ENCODE data around the gene ST13.
"Not testable (repeated sequence)": the region's sequence is repeated elsewhere in the genome, so short reads cannot be mapped to it uniquely, and the experiment has no call there.

Gene ST13

DNA sequence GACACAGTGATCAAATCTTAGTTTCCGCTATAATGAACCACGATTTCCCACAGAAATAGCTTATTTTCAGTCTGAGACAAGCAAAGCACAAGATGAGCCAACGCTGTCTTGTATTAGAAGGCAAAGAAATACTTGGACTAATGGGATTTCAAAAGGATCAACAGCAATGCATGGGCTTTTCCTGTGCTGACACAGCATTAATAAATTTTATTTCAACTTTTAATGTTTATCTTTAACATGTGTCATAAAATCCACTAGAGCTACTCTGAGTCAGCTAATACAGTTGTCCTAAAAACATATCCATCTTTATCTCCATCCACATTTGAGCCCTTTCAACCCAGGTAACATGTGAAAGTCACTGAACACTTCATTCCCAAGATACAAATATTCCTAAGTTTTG is 21.8 kb downstream of the ST13 start:
- no peak for DNase-seq

DNA sequence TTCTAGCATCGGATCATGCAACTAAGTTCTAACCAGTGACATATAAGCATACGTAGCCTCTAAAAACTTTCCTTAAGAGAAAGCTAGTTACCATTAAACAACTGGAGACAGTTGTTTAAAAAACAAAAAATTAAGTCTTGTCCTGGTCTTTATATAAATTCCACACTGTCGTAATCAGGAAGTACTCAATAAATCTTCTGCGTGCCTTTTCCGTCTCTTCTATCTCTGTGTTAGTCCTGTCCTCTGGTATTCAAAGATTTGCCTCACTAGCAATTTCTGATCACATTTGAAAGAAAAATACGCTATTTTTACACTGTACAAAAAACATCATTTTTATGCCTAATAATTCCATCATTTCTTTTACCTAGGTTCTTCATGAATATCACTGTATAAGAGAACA is 27.3 kb downstream of the ST13 start:
- no peak for DNase-seq

DNA sequence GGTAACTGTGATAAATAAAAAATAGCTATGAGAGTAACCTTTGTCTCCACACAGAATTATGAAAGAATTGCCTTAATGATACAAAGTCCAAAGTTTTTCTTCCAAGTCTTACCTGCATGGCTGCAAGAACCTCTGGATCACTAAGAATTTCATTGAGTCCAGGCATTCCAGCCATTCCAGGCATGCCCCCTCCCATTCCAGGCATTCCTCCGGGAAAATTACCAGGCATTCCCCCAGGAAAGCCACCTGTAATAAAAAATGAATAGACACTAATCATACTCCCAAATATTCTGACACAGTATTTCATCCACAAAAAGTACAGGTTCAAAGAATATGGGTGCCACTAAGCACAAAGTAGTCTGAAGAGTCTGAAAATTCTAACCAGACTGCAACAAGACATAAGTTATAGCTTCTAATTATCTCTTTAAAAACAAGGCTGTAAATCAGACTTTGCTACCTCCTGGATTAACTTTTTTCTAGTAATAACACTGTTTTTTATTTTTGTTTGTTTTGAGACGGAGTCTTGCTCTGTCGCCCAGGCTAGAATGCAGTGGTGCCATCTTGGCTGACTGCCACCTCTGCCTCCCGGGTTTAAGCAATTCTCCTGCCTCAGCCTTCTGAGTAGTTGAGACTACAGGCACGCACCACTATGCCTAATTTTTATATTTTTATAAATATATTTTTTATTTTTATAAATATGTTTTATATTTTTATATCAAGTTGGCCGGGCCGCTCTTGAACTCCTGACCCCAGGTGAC is 29.3 kb downstream of the ST13 start:
- DNase-seq, result no peak

GRCh38 chr22:40826292-40826691 is 30.1 kb downstream of the ST13 start:
- not testable (repeated sequence) for DNase-seq

GRCh38 chr22:40823426-40823825 is 33.0 kb downstream of the ST13 start:
- DNase-seq, result no peak

DNA sequence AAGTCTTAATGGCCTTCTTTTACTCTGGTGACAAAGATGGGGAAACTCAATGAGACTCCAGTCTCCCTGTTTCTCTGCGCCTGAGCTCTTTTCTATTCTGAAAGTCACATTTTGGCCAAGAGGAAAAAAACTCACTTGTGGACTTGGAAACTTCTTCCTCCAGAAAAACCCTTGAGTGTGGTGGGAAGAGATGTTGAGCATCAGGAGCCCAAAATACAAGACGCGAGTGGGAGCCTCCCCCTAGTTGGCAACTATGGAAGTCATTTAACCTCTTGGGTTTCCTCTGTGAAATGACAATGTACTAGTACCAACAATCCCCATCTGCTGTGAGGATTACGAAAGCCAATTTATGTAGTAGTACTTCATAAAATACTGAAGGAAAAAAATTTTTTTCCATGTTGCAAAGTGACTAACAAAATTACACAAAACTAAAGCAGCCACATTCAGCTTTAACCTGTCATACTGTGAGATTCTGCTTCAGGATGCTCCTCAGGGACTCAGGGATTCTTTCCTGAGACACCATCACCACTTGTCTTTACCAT is 36.8 kb downstream of the ST13 start:
- peak in 1 of 5 donors; percentile 1 for DNase-seq

DNA sequence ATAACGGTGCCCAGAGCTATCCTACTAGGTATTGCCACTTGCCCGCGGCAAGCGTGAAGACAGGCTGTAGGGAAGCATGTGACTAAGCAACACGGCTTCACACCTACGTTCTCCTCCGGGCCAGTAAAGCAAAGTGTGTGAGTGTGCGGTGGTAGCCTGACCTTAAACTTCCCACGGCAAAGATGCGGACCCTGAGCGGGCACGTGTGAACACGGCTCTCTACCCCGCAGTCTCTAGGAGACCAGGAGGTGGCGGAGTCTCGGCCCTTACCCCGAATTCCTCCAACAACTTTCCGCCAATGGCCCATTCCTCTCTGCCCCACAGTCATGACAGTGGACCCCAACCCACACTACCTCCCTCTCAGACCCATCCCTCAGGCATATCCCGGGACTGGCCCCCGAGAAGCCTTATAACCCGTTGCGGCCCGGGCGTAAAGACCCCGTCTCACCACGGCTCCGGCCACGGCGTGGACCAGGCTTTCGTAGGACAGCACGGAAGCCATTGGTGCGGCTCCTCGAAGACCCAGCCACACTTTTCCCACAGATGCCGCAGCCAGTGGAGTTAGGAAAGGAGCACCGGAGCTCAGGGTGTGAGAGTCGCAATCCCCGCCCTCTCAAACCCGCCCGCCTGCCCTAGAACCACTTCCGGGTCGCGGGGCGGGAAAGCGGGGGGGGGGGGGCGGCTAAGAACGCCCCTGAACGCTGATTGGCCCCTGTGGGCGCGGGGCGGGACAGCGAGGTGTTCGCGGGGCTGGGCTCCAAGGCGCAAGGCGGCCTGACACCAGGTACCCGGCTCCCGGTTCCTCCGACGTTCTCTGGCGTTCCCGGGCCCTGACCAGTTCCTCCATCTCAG is 37.5 kb downstream of the ST13 start, which contains the start of gene SLC25A17:
Gene SLC25A17, minus strand, starts transcription at position 600 of the 852 bp plus-strand sequence. Its CDS starts 98 bp downstream, at position 502.
- DNase-seq, result peak; percentile 76 to 87 (median 86)

- peak in 2 of 5 donors; percentile 8 to 13 for DNase-seq
Observed at GRCh38 chr22:40818192-40818746, 38.2 kb downstream of the ST13 start.

- DNase-seq, result no peak
Observed at GRCh38 chr22:40817737-40818136, 38.7 kb downstream of the ST13 start.

GRCh38 chr22:40813912-40814315 is 42.5 kb downstream of the ST13 start:
- no peak for DNase-seq

- no peak for DNase-seq
Observed at GRCh38 chr22:40808018-40808841, 48.2 kb downstream of the ST13 start.

GRCh38 chr22:40806711-40807110 is 49.7 kb downstream of the ST13 start:
- DNase-seq, result no peak

DNA sequence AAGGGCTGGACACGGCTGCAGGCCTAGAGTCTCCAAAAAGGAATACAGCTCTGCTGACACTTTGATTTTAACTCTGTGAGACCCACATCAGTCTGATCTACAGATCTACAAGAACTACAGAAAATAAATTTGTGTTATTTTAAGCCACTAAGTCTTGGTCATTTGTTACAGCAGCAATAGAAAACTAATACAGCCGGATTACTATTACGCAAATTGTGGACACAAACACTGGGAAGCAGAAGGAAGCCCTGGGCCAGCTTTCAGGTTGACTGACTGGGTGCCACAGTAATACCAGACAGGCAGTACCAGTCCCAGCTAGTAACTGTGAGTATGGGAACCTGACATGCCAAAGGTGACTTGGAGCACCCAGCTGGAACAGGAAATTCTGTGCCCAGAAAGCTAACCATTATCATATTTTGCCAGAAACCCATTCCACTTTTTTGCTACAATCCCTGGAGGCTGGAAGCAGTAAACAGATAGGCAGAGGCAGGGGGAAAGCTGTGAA is 50.7 kb downstream of the ST13 start:
- no peak for DNase-seq

DNA sequence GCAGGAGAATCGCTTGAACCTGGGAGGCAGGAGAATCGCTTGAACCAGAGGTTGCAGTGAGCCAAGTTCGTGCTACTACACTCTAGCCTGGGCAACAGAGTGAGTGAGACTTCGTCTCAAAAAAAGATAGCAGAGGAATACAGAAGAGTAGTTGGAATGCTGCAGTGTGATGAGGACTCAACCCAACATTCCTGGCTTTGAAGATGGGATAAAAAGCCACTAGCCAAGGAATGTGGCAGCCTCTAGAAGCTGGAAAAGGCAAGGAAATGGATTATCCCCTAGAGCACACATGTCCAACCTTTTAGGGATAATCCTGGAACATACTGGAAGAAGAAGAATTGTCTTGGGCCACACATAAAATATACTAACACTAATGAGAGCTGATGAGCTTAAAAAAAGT is 51.2 kb downstream of the ST13 start:
- no peak for DNase-seq

GRCh38 chr22:40803321-40803720 is 53.1 kb downstream of the ST13 start:
- no peak for DNase-seq

DNA sequence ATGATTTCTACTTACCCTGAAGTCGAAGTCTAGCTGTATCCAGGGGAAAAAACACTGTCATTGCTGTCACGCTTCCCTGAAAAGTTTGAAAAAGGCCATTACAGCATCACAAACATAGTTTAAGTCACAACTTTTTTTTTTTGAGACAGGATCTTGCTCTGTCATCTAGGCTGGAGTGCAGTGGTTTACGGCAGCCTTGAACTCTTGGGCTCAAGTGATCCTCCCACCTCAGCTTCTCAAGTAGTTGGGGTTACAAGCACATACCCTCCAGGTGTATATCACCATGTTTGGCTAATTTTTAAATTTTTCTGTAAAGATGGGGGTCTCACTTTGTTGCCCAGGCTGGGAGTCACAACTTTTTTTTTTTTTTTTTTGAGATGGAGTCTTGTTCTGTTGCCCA is 57.4 kb downstream of the ST13 start:
- no peak for DNase-seq

DNA sequence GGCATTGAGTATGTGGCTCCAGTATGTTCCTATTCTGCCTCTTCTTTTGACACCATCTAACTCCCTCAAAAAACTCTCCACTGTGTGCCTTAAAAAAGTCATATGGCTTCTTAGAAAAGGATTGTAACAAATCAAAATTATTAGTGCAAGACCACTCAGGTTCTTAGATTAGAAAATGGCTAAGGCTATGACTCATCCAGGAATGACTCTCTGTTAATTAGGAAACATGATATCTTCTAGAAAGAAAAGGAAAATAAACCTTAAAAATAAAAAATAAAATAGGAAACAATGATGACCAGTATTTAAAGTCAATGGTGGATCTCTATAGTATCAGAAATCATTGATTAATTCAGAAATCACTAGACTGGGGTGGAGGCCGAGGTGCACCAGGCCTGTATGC is 59.0 kb downstream of the ST13 start:
- DNase-seq, result no peak

- no peak for DNase-seq
Observed at GRCh38 chr22:40792451-40792850, 64.0 kb downstream of the ST13 start.

- DNase-seq, result no peak
Observed at GRCh38 chr22:40791241-40791640, 65.2 kb downstream of the ST13 start.

DNA sequence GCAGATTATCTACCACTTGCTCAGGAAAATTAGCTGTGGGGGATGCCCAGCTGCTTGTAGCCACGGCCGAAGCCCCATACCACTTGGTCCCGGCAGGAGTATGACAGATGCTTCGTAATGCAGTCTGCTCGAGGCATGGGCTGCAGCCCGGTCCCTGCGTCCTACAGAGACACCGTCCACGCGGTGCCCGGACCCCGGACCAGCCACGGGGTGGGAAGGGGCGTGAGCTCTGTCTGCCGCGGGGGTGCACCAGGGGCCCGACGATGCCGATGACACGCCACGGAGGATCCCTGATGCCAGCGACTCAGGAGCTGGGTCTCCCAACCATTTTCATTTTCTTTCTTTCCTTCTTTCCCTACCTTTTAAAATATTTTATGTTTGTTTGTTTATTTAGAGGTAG is 67.3 kb downstream of the ST13 start:
- DNase-seq, result no peak

- no peak for DNase-seq
Observed at GRCh38 chr22:40782521-40782920, 73.9 kb downstream of the ST13 start.

GRCh38 chr22:40781749-40782148 is 74.7 kb downstream of the ST13 start:
- DNase-seq, result not testable (repeated sequence)
